Germinal center (tissue), 1 donor: Measurements from ENCODE around the gene SIGLEC6.
A peak's percentile ranks its signal among the peaks of the same experiment; 100 is the strongest.

Experiments used
- DNase-seq: peaks from one replicate; pipeline ENCODE4 v3.0.0; 2012; ENCODE audit warnings: mixed read lengths, low spot score

Gene SIGLEC6

GRCh38 chr19:51548213-51548651 lies 16.8 kb upstream of the SIGLEC6 start:
- DNase-seq = no peak

GRCh38 chr19:51547397-51548212 lies 16.1 kb upstream of the SIGLEC6 start:
- DNase-seq = no peak

GRCh38 chr19:51546650-51547396 lies 15.4 kb upstream of the SIGLEC6 start:
- DNase-seq = no peak

- DNase-seq = no peak
Observed at GRCh38 chr19:51546107-51546649, 14.7 kb upstream of the SIGLEC6 start.

- no peak for DNase-seq
Observed at GRCh38 chr19:51544038-51544437, 12.6 kb upstream of the SIGLEC6 start.

GRCh38 chr19:51542699-51543098 lies 11.2 kb upstream of the SIGLEC6 start:
- DNase-seq = no peak

- DNase-seq = no peak
Observed at GRCh38 chr19:51541458-51542357, 10.2 kb upstream of the SIGLEC6 start.

- DNase-seq = no peak
Observed at GRCh38 chr19:51539821-51540366, 8.4 kb upstream of the SIGLEC6 start.

- DNase-seq = no peak
Observed at GRCh38 chr19:51535535-51535934, 4.1 kb upstream of the SIGLEC6 start.

- no peak for DNase-seq
Observed at GRCh38 chr19:51530616-51531015, 854 bp downstream of the SIGLEC6 start.

GRCh38 chr19:51529301-51529700 lies 2.2 kb downstream of the SIGLEC6 start:
- DNase-seq = no peak

GRCh38 chr19:51525651-51526050 lies 5.8 kb downstream of the SIGLEC6 start:
- no peak for DNase-seq

- no peak for DNase-seq
Observed at GRCh38 chr19:51524666-51525264, 6.7 kb downstream of the SIGLEC6 start.

- no peak for DNase-seq
Observed at GRCh38 chr19:51521781-51522180, 9.7 kb downstream of the SIGLEC6 start.

GRCh38 chr19:51521357-51521756 lies 10.1 kb downstream of the SIGLEC6 start:
- no peak for DNase-seq

GRCh38 chr19:51520728-51521127 lies 10.7 kb downstream of the SIGLEC6 start:
- no peak for DNase-seq

- DNase-seq = peak; percentile 57
Observed at GRCh38 chr19:51514866-51515481, 16.5 kb downstream of the SIGLEC6 start.

- no peak for DNase-seq
Observed at GRCh38 chr19:51513968-51514367, 17.5 kb downstream of the SIGLEC6 start.

- DNase-seq = peak; percentile 13
Observed at GRCh38 chr19:51511353-51511752, 20.1 kb downstream of the SIGLEC6 start.

- DNase-seq = no peak
Observed at GRCh38 chr19:51509823-51510660, 21.4 kb downstream of the SIGLEC6 start.
